Glomerular endothelial cell (primary cell): ENCODE measurements around the gene TEX101. TPM values are rescaled to one million over a fixed set of nuclear protein-coding genes. Genes with fewer than 3 reads are reported as not detected.

ENCODE experiments used
- DNase-seq: peaks from one replicate; pipeline ENCODE4 v3.0.0-alpha.2; 2011; ENCODE audit warnings: low read depth, low spot score; ENCODE audit errors: extremely low read depth
- total RNA-seq: library from RNA; depleted of rRNA; stranded (reverse); fragments of >200 nt; gene quantifications from 2 replicates; pipeline ENCODE4 v1.2.3, GENCODE V29; 2015

Gene TEX101
- total RNA-seq, 1 donor from 2014 or later: not detected

DNA sequence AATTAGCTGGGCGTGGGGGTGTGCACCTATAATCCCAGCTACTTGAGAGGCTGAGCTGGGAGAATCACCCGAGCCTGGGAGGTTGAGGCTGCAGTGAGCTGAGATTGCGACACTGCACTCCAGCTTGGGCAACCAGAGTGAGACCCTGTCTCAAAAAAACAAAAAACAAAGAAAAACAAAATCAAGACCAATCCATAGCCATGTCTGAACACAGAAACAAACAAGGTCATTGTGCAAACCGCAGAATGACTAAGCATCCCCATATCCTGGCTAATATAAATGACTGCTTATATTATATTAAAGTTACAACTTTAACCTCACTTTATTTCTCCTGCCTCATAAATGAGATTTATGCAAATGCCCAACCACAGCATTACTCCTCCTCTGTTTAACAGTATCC is 53.0 kb downstream of the TEX101 start:
- no peak for DNase-seq

Other genes with a start within 250 kb of the TEX101 start
- 0.10 and 0.29 TPM in 2 replicates for gene PSG5, start 228.4 kb upstream of the TEX101 start, total RNA-seq
- 28.7 TPM in 1 of 2 replicates, not detected in the other for gene PSG4, start 209.3 kb upstream of the TEX101 start, total RNA-seq
- 0.12 TPM in 1 of 2 replicates, not detected in the other for gene PSG9, start 145.4 kb upstream of the TEX101 start, total RNA-seq
- 0.06 and 1.0 TPM in 2 replicates for gene CD177, start 61.2 kb upstream of the TEX101 start, total RNA-seq
- gene LYPD3, start 50.7 kb downstream of the TEX101 start, total RNA-seq: not detected in 2 replicates
- gene PHLDB3, start 89.9 kb downstream of the TEX101 start, total RNA-seq: 8.2 and 9.6 TPM in 2 replicates
- gene ETHE1, start 112.3 kb downstream of the TEX101 start, total RNA-seq: 44.6 and 76.0 TPM in 2 replicates
- not detected in 2 replicates for gene ZNF575, start 118.3 kb downstream of the TEX101 start, total RNA-seq
- gene XRCC1, start 160.6 kb downstream of the TEX101 start, total RNA-seq: 28.5 and 34.3 TPM in 2 replicates
- 2.5 TPM in 1 of 2 replicates, not detected in the other for gene PINLYP, start 160.9 kb downstream of the TEX101 start, total RNA-seq
- gene IRGQ, start 181.2 kb downstream of the TEX101 start, total RNA-seq: 38.3 and 58.3 TPM in 2 replicates
- gene ZNF576, start 181.7 kb downstream of the TEX101 start, total RNA-seq: 8.6 and 11.2 TPM in 2 replicates
- gene SRRM5, start 197.2 kb downstream of the TEX101 start, total RNA-seq: 0.29 TPM in 1 of 2 replicates, not detected in the other
- gene ZNF428, start 204.7 kb downstream of the TEX101 start, total RNA-seq: 62.6 and 72.5 TPM in 2 replicates
- 5.7 and 8.3 TPM in 2 replicates for gene CADM4, start 225.0 kb downstream of the TEX101 start, total RNA-seq